ENCODE results near the gene CKAP2L. TPM values are rescaled to one million over a fixed set of nuclear protein-coding genes. Genes with fewer than 3 reads are reported as not detected.

The CKAP2L gene
- total RNA-seq, 1 donor from 2014 or later: 1.5 TPM

- DNase-seq (ENCODE audit: low spot score): no peak
Observed at GRCh38 chr2:112760149-112760548, 4.3 kb downstream of the CKAP2L start.

- no peak for DNase-seq (ENCODE audit: low spot score)
Observed at GRCh38 chr2:112758711-112759110, 5.7 kb downstream of the CKAP2L start.

DNA sequence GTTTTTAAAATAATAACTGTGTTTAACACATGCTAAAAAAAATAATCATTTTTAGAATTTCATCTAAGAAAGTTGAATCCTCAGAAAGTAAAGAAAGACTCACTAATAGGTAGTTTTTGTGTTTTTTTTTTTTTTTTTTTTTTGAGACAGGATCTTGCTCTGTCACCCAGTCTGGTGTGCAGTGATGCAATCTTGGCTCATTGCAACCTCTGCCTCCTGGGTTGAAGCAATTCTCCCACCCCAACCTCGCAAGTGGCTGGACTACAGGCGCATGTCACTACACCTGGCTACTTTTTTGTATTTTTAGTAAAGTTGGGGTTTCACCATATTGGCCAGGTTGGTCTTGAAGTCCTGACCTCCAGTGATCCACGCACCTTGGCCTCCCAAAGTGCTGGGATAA is 7.1 kb downstream of the CKAP2L start:
- no peak for DNase-seq (ENCODE audit: low spot score)

DNA sequence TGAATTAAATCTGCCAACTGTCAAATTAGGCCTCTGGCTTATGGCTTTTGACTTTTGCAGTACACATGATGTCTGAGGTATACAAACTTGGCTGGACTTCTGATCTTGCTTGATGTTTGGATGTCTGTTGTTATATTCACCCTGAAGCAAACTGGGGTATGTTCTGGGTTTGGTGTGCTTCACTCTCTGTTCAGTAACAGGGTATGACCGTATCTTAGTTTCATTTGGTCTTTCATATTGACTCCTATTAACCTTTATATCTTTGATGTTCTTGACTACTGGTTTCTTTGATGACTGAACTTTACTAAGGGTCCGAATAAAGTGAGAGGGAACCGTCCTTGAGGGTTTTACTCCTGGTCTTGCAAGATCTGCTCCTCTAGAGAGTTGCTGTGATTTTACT is 8.2 kb downstream of the CKAP2L start:
- DNase-seq (ENCODE audit: low spot score): no peak

GRCh38 chr2:112755444-112755843 is 9.0 kb downstream of the CKAP2L start:
- no peak for DNase-seq (ENCODE audit: low spot score)

- no peak for DNase-seq (ENCODE audit: low spot score)
Observed at GRCh38 chr2:112754564-112754963, 9.8 kb downstream of the CKAP2L start.

- DNase-seq (ENCODE audit: low spot score): no peak
Observed at GRCh38 chr2:112752667-112753066, 11.7 kb downstream of the CKAP2L start.

DNA sequence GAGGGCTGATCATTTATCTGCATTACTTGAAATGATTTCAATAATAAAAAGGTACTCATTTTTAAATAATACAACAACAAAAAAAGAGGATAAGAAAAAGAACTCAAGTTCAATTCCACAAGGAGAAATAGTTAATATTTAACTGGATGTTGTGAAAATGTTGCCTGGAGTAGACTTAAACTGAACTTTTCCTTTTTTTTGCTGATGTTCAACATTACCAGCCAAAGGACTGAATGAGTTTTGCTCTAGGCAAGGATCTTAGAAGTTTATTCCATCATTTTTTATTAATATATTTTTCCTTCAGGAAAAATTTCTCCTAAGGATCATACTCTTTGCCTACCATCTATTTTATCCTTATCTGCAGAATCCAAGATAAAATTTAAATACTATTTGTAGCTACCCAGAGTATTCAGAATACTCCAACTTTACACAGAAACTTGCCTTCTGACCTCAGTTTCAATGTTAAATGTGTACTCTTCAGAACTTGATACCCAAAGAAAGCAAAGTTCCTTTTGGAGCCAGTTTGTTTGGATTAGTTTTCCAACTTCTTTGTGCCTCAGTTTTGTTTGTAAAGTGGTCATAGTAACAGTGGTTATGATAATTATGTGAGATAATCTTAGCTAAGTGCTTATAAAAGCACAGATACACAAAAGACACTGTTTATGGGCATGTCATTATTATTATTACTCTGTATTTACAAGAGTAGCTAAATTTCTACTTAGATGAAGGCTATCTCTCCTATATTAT is 12.8 kb downstream of the CKAP2L start:
- DNase-seq (ENCODE audit: low spot score): no peak

GRCh38 chr2:112750560-112750843 is 13.9 kb downstream of the CKAP2L start:
- DNase-seq (ENCODE audit: low spot score): no peak

GRCh38 chr2:112749755-112750559 is 14.5 kb downstream of the CKAP2L start:
- DNase-seq (ENCODE audit: low spot score): peak; percentile 70

GRCh38 chr2:112740527-112740926 is 23.9 kb downstream of the CKAP2L start:
- no peak for DNase-seq (ENCODE audit: low spot score)

- DNase-seq (ENCODE audit: low spot score): no peak
Observed at GRCh38 chr2:112737542-112738232, 26.7 kb downstream of the CKAP2L start.

- DNase-seq (ENCODE audit: low spot score): no peak
Observed at GRCh38 chr2:112733871-112734270, 30.5 kb downstream of the CKAP2L start.

- no peak for DNase-seq (ENCODE audit: low spot score)
Observed at GRCh38 chr2:112733456-112733855, 31.0 kb downstream of the CKAP2L start.

- DNase-seq (ENCODE audit: low spot score): no peak
Observed at GRCh38 chr2:112731479-112731878, 32.9 kb downstream of the CKAP2L start.

DNA sequence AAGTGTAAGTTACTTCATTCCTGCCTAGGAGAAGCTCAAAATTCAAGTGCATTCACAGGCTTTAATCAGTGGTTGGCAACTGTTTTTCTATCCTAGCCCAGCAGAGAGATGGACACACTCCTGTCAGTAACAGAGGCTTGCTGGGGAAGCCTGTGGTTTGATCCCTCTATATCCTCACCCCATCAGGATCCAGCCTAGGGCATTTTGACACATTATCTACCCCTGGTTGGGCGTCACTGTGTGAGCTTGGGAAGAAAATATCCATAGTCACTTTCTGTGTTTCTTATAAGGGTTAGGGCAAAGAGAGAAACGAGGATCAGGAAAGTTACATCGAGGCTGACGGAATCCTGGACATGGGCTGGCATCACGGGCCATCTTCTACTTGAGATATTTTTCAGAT is 33.6 kb downstream of the CKAP2L start:
- no peak for DNase-seq (ENCODE audit: low spot score)

- DNase-seq (ENCODE audit: low spot score): no peak
Observed at GRCh38 chr2:112730216-112730615, 34.2 kb downstream of the CKAP2L start.

DNA sequence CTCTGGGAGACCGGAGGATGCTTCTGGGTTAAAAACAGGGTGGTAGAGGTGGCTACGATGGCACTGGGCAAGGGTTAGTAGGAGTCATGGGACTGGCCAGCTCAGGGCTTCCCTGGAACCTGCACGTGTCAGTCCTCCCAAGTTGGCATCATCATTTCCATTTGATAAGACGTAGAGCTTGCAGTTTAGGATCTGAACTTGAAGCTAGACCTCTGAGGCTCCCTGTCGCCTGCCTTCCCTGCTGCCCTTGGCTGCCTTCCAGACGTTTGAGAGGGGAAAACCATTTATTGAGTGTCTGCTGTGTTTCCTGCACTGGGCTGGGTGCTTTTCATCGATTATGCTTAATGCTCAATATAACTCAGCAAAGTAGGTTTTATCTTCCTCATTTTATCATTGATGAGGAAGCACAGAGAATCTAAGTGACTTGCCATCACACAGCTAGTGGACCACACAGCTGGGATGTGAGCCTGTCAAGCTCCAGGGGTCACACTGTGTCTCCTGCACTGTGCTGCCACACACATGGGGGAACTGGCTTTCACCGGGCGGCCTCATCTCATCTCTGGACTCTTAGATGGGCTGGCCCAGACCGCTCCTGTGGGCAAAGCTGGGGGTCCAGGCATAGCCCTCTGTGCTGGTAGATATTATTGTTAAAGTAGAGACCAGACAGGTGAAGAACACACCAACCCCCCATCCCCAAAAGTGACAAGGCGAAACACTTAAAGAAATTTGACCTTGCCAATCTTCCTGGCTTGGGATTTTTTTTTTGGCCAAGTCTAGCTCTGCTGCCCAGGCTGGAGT is 35.8 kb downstream of the CKAP2L start:
- no peak for DNase-seq (ENCODE audit: low spot score)

DNA sequence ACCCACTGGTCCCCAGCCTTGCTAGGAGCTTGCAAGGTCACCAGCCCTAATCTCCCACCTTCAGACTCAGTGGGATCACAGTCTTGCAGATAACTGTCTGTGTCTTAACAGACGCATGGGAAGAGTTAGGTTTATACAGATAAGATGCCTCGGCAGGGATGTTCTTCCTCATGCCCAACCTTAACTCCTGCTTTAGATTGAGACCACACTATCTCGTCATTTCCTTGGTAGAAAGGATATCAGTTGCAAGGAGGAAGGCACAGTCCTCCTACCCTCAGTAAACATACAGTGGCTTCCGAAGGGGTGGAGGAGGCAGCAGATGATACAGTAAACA is 36.4 kb downstream of the CKAP2L start:
- no peak for DNase-seq (ENCODE audit: low spot score)

- DNase-seq (ENCODE audit: low spot score): no peak
Observed at GRCh38 chr2:112727276-112728028, 37.0 kb downstream of the CKAP2L start.

DNA sequence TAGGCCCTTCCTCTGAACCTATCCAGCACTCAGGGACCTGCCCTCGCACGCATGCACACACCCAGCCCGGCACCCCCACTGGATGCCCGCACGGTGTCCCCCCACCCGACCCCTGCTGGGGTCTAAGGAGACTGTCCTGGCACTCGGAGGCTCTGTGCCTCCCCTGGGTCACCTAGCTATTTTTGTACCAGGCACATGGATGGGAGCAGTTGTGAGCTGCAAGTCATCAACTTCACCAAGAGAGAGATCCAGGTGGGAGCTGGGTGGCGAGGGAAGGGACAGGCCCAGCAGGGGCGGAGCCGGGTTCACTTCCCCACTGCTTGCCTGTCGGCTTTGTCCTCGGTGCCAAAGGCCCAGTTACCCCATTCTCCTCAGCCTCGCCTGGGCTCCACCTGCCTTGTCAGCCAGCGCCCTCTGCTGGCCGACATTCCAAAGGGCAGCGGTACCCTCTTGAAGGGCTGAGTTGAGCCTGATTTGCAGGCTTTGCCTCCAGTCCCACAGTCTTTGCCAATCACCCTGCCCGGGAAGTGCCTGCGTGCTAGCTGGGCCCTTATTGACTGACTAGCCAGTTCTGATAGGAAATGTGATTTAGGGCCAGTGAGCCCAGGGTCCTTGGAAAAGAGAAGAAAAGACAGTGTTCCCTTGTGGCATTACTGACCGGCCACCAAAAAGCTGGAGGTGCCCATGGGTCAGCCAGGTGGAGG is 37.8 kb downstream of the CKAP2L start:
- DNase-seq (ENCODE audit: low spot score): peak; percentile 91

Data from mucosa of gallbladder (tissue), 1 donor.